Measurements from ENCODE around the gene DCC. TPM values are rescaled to one million over a fixed set of nuclear protein-coding genes. Genes with fewer than 3 reads are reported as not detected.

The DCC gene
- total and polyA plus RNA-seq, 2 of the 8 experiments (the other 6 are each of a cell fraction or from before 2014, with no cell fraction given): 0.14 to 1.4 TPM

DNA sequence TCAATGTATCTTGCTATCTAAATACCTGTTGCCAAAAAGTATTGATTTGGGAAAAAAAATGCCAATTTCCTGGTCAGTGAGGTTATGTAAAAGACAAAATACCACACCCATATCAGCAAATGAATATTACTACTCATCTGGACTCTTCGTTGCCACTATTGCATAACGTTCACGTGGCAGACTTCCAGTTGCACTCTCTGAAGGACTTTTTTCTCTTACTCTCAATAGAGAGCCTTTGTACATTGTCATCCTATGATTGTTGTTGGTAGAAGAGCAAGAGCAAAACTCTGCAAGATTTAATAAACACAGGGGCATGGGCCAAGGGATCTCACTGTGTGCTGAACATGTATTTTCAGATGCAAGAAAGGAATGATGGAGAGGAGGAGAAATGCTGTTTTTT is 1194.7 kb downstream of the DCC start (continued):
- TF ChIP-seq SRF (IDR thresholded peaks at IDR 0.05; ENCODE audit: low read depth, low read length): no peak
- no peak for TF ChIP-seq SIRT6 (IDR thresholded peaks at IDR 0.05; ENCODE audit: low read length)
- TF ChIP-seq GABPA (IDR thresholded peaks at IDR 0.05; ENCODE audit: borderline replicate concordance, insufficient read depth, low read length): no peak
- no peak for TF ChIP-seq KDM4A (IDR thresholded peaks at IDR 0.05; ENCODE audit: low read depth, low read length, severe bottlenecking)

Measured in H1 (cell line).